Loucy (cell line): ENCODE results near the gene MRPL48.

ENCODE experiments used
- H2AFZ ChIP-seq: fragments of 200-600 bp; sonication (generic); 2 replicates; pipeline ENCODE4 v1.6.0; 2016; ENCODE audit warnings: antibody characterized with exemption, mild to moderate bottlenecking, low read length, moderate library complexity
- H3F3A ChIP-seq: fragments of 200-600 bp; 2 replicates; pipeline ENCODE4 v1.6.0; 2016; ENCODE audit warnings: antibody characterized with exemption, low read depth, mild to moderate bottlenecking
- H3K27me3 ChIP-seq: fragments of 200-600 bp; sonication (generic); 2 replicates; pipeline ENCODE4 v1.6.1; 2014; ENCODE audit warnings: low read length, mild to moderate bottlenecking; ENCODE audit not compliant: insufficient read depth, poor library complexity, severe bottlenecking
- H3K36me3 ChIP-seq: fragments of 200-600 bp; sonication (generic); 2 replicates; pipeline ENCODE4 v1.6.1; 2016; ENCODE audit warnings: low read length; ENCODE audit not compliant: insufficient read depth
- H3K4me1 ChIP-seq: fragments of 200-600 bp; sonication (generic); 2 replicates; pipeline ENCODE4 v1.5.1; 2014; ENCODE audit warnings: low read length, mild to moderate bottlenecking; ENCODE audit not compliant: insufficient read depth, poor library complexity, severe bottlenecking
- H3K4me2 ChIP-seq: fragments of 200-600 bp; sonication (generic); 2 replicates; pipeline ENCODE4 v1.6.0; 2014; ENCODE audit warnings: antibody characterized with exemption, low read length, low read depth, mild to moderate bottlenecking; ENCODE audit not compliant: poor library complexity, severe bottlenecking
- H3K4me3 ChIP-seq: fragments of 200-600 bp; sonication (generic); 2 replicates; pipeline ENCODE4 v1.5.1; 2014; ENCODE audit warnings: low read length, mild to moderate bottlenecking, mixed read lengths; ENCODE audit not compliant: poor library complexity, severe bottlenecking
- H3K79me2 ChIP-seq: fragments of 200-600 bp; sonication (generic); 2 replicates; pipeline ENCODE4 v1.6.1; 2014; ENCODE audit warnings: low read length; ENCODE audit not compliant: insufficient read depth
- H3K9ac ChIP-seq: fragments of 200-600 bp; sonication (generic); 2 replicates; pipeline ENCODE4 v1.6.0; 2014; ENCODE audit warnings: mild to moderate bottlenecking, low read depth, low read length, moderate library complexity; ENCODE audit not compliant: poor library complexity, severe bottlenecking
- H3K9me2 ChIP-seq: fragments of 200-600 bp; sonication (generic); replicated peaks from 2 replicates; pipeline ENCODE4 v1.6.1; 2016; ENCODE audit warnings: low read depth, low read length, mixed read lengths
- H3K9me3 ChIP-seq: fragments of 200-600 bp; sonication (generic); 2 replicates; pipeline ENCODE4 v1.6.1; 2014; ENCODE audit warnings: mild to moderate bottlenecking, antibody characterized with exemption, low read length, low read depth; ENCODE audit not compliant: insufficient read depth
- H4K20me1 ChIP-seq: fragments of 200-600 bp; sonication (generic); 2 replicates; pipeline ENCODE4 v1.6.0; 2014; ENCODE audit warnings: antibody characterized with exemption, low read length, mild to moderate bottlenecking; ENCODE audit not compliant: insufficient read depth, poor library complexity, severe bottlenecking
- EZH2phosphoT487 ChIP-seq: fragments of 200-600 bp; IDR thresholded peaks from 2 replicates; pipeline ENCODE4 v1.6.1; 2018; ENCODE audit warnings: antibody characterized with exemption, mild to moderate bottlenecking, moderate library complexity, borderline replicate concordance
- TF ChIP-seq, protein P1 (sequence below): fragments of 200-600 bp; sonication (generic); conservative IDR thresholded peaks from 2 replicates; pipeline ENCODE4 v1.5.1; 2014; ENCODE audit warnings: mild to moderate bottlenecking, antibody characterized with exemption, low read length

Gene MRPL48

GRCh38 chr11:73866095-73866579 lies 78.5 kb downstream of the MRPL48 start:
- no peak for TF ChIP-seq EZH2phosphoT487
- TF ChIP-seq, protein P1, sequence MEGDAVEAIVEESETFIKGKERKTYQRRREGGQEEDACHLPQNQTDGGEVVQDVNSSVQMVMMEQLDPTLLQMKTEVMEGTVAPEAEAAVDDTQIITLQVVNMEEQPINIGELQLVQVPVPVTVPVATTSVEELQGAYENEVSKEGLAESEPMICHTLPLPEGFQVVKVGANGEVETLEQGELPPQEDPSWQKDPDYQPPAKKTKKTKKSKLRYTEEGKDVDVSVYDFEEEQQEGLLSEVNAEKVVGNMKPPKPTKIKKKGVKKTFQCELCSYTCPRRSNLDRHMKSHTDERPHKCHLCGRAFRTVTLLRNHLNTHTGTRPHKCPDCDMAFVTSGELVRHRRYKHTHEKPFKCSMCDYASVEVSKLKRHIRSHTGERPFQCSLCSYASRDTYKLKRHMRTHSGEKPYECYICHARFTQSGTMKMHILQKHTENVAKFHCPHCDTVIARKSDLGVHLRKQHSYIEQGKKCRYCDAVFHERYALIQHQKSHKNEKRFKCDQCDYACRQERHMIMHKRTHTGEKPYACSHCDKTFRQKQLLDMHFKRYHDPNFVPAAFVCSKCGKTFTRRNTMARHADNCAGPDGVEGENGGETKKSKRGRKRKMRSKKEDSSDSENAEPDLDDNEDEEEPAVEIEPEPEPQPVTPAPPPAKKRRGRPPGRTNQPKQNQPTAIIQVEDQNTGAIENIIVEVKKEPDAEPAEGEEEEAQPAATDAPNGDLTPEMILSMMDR = no peak
- Histone ChIP-seq H3F3A (no peaks in the 10 kb centered on the region), H3K4me2 (no peak overlapping the region), H3K27me3 (no peaks in the 10 kb centered on the region), H3K4me3 (no peak overlapping the region), H4K20me1 (no peaks in the 10 kb centered on the region), H3K9me3 (no peaks in the 10 kb centered on the region), H3K9me2 (no peaks in the 10 kb centered on the region), H3K4me1 (no peaks in the 10 kb centered on the region), H3K9ac (no peak overlapping the region), H2AFZ (no peak overlapping the region), H3K79me2 (no peaks in the 10 kb centered on the region), H3K36me3 (peaks cover 22% of the 10 kb centered on the region; the same call in 1 of the 2 replicates)

DNA sequence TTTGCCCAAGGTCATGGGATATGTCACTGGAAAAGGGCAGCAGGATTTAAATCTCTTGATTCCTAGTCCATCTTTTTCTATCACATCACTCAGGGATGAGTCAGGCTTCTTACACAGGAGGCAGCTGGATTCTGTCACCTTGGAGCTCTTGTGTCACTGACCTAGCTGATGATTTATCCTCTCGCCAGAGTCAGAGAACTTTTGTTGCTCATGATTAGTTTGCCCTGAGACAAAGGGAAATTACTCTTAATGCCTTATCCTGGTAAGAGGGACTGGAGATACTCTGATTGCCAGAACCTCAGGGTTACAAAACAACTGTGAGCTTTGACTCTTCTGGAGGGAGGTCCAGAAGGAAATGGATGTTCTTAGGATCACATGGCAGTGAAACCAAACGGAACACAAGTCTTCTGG lies 78.9 kb downstream of the MRPL48 start:
- Histone ChIP-seq H4K20me1 (no peaks in the 10 kb centered on the region), H3K9me3 (no peaks in the 10 kb centered on the region), H3K4me3 (no peak overlapping the region), H3K9ac (no peak overlapping the region), H3K4me2 (no peak overlapping the region), H3K9me2 (no peaks in the 10 kb centered on the region), H3K79me2 (no peaks in the 10 kb centered on the region), H2AFZ (no peak overlapping the region), H3K4me1 (no peaks in the 10 kb centered on the region), H3K27me3 (no peaks in the 10 kb centered on the region), H3F3A (no peaks in the 10 kb centered on the region), H3K36me3 (peaks cover 18% of the 10 kb centered on the region; the same call in 1 of the 2 replicates)
- TF ChIP-seq EZH2phosphoT487 = no peak
- TF ChIP-seq, protein P1 = no peak

- H2AFZ ChIP-seq = no peak overlapping the region
- peaks cover 16% of the 10 kb centered on the region for H3K79me2 ChIP-seq
- no peaks in the 10 kb centered on the region for H3K27me3 ChIP-seq
- H4K20me1 ChIP-seq = no peaks in the 10 kb centered on the region
- H3K4me3 ChIP-seq = no peak overlapping the region
- H3K9ac ChIP-seq = no peak overlapping the region
- H3K9me3 ChIP-seq = no peaks in the 10 kb centered on the region
- TF ChIP-seq EZH2phosphoT487 = no peak
- TF ChIP-seq, protein P1 = no peak
- no peak overlapping the region for H3K4me2 ChIP-seq
- H3K4me1 ChIP-seq = peaks cover under 1% of the 10 kb centered on the region
- peaks cover 21% of the 10 kb centered on the region; the same call in 1 of the 2 replicates for H3K36me3 ChIP-seq
- H3F3A ChIP-seq = no peaks in the 10 kb centered on the region
- no peaks in the 10 kb centered on the region for H3K9me2 ChIP-seq
Observed at GRCh38 chr11:73869332-73869949, 81.8 kb downstream of the MRPL48 start.
